Psoas muscle (tissue), 8 donors: ENCODE results near the gene TNIP2. TPM values are rescaled to one million over a fixed set of nuclear protein-coding genes. Genes with fewer than 3 reads are reported as not detected.

Experiments used
- ATAC-seq, 4 donors: fragments of 200-7000 bp; cut with Tn5 transposase; one replicate each; pipeline ENCODE4 v1.9.1; 2020; ENCODE audit warnings: moderate library complexity in 3 of 4, mild to moderate bottlenecking in 2 of 4
- DNase-seq, 2 donors: peaks; one replicate each; pipeline ENCODE4 v3.0.0-alpha.2; 2020
- H3K27ac ChIP-seq: fragments of 200-600 bp; one replicate; pipeline ENCODE4 v1.8.0; 2022
- H3K27me3 ChIP-seq, 3 donors: fragments of 200-600 bp in 1 of 3; one replicate each; pipeline versions ENCODE4 v1.6.1 to v1.8.0; 2013 to 2022; ENCODE audit warnings: low read length in 2 of 3, mild to moderate bottlenecking in 2 of 3, moderate library complexity in 1 of 3; ENCODE audit not compliant: insufficient read depth in 3 of 3
- H3K36me3 ChIP-seq, 2 donors: fragments of 200-600 bp in 1 of 2; one replicate each; pipeline versions ENCODE4 v1.6.1 to v1.8.0; 2013 to 2022; ENCODE audit warnings: low read depth in 1 of 2, mild to moderate bottlenecking in 1 of 2, moderate library complexity in 1 of 2; ENCODE audit not compliant: insufficient read depth in 1 of 2
- H3K4me1 ChIP-seq: fragments of 200-600 bp; one replicate; pipeline ENCODE4 v1.8.0; 2022
- H3K4me3 ChIP-seq: fragments of 200-600 bp; one replicate; pipeline ENCODE4 v1.8.0; 2022; ENCODE audit warnings: mild to moderate bottlenecking
- H3K9me3 ChIP-seq: fragments of 200-600 bp; one replicate; pipeline ENCODE4 v1.8.0; 2022
- CTCF ChIP-seq: fragments of 200-600 bp; IDR thresholded peaks from one replicate; pipeline ENCODE4 v1.8.0; 2022; ENCODE audit warnings: antibody characterized with exemption
- WGBS, 3 donors: extraction: QIAGEN DNeasy Blood & Tissue Kit; methylation state at CpG; one replicate each; pipeline versions ENCODE4 v1.1.6 to v1.1.7; 2013; 5-methylcytosine and 5-hydroxymethylcytosine counted together
- intact Hi-C, 2 donors: fragments of 100-400 bp; cut with DNase I; formaldehyde crosslinking; loops; one replicate each; pipeline versions ENCODE4 v1.11.0 to v1.14.2; 2022
- polyA plus RNA-seq, 3 donors: library from polyadenylated mRNA; stranded (reverse); fragments of 200-250 nt; gene quantifications; one replicate each; pipeline ENCODE4 v1.2.3, GENCODE V29; 2013
- total RNA-seq, 4 donors: library from RNA; stranded (reverse); fragmentation: NEBNext Ultra II Directional in 2 of 4; extraction: Animal tissue kit (Norgen Biotek cat#: 25700) in 2 of 4; gene quantifications; one replicate each; pipeline versions ENCODE4 v1.2.1 to v1.2.4, GENCODE V29; 2021 to 2023
- donor health status: healthy with polysubstance abuse.
- donor health status: DM: no; HTN: no; CAD: no; lungs with moderate emphysema.
- donor health status: Bipolar disorder and iron deficiency.
- donor health status: healthy.
- donor health status: DM: yes; HTN: yes; CAD: no.
- donor health status: DM: no; HTN: no; CAD: no.
- donor health status: DM: no; HTN: no; CAD: no.
- donor health status: DM: yes; HTN: yes; CAD: no.

Gene TNIP2
- total and polyA plus RNA-seq, 7 donors, result 16.3 to 66.2 (median 44.6) TPM

GRCh38 chr4:2795893-2796848 is 40.0 kb upstream of the TNIP2 start:
- no peak for ATAC-seq
- peak; percentile 17 to 57 for DNase-seq
- WGBS, 3 donors, result 72 to 82% (median 77%) methylated on average over 27 of the region's 27 CpGs
- H3K9me3 ChIP-seq, result no peaks in the 10 kb centered on the region
- H3K4me1 ChIP-seq, result peaks cover 31% of the 10 kb centered on the region
- H3K27ac ChIP-seq, result peak overlapping the region; percentile 5
- no peaks in the 10 kb centered on the region for H3K36me3 ChIP-seq
- no peaks in the 10 kb centered on the region for H3K27me3 ChIP-seq
- no peak for TF ChIP-seq CTCF
- no peak overlapping the region for H3K4me3 ChIP-seq
- intact Hi-C loops, result no loop called here

DNA sequence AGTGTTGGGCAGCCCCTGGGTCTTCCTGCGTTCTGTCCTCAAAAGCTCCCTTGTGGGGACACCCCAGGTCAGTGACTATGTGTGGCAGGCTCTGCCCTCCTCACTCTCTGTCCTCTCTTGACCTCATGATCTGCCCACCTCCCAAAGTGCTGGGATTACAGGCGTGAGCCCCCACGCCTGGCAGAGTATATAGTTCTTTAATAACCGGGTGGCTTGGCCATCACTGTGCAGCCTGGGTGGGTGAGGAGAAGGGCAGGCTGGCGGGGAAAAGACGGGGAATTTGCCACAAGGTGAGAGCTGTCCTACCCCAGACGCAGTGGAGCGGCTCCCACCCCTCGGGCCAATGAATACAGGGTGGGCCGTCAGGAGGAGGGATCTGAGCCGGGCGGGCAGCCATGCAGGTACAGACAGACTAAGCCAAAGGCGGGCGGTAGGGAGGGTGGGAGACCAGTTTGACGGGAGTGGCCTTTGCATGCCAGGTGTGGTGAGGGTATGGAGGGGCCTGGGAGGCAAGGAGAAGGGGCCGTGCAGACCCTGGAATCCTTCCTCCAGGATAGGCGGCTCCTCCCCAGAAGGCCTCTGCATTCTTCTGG is 39.3 kb upstream of the TNIP2 start:
- peak overlapping the region; percentile 11 for H3K4me3 ChIP-seq
- intact Hi-C loops, result no loop called here
- H3K36me3 ChIP-seq, result no peaks in the 10 kb centered on the region
- DNase-seq (peak; percentile 11 to 51), ATAC-seq (no peak)
- 82 to 94% (median 90%) methylated on average over 16 to 17 of the region's 17 CpGs for WGBS, 3 donors
- H3K4me1 ChIP-seq, result peaks cover 25% of the 10 kb centered on the region
- no peaks in the 10 kb centered on the region for H3K27me3 ChIP-seq
- no peak for TF ChIP-seq CTCF
- H3K27ac ChIP-seq, result no peak overlapping the region
- H3K9me3 ChIP-seq, result no peaks in the 10 kb centered on the region

DNA sequence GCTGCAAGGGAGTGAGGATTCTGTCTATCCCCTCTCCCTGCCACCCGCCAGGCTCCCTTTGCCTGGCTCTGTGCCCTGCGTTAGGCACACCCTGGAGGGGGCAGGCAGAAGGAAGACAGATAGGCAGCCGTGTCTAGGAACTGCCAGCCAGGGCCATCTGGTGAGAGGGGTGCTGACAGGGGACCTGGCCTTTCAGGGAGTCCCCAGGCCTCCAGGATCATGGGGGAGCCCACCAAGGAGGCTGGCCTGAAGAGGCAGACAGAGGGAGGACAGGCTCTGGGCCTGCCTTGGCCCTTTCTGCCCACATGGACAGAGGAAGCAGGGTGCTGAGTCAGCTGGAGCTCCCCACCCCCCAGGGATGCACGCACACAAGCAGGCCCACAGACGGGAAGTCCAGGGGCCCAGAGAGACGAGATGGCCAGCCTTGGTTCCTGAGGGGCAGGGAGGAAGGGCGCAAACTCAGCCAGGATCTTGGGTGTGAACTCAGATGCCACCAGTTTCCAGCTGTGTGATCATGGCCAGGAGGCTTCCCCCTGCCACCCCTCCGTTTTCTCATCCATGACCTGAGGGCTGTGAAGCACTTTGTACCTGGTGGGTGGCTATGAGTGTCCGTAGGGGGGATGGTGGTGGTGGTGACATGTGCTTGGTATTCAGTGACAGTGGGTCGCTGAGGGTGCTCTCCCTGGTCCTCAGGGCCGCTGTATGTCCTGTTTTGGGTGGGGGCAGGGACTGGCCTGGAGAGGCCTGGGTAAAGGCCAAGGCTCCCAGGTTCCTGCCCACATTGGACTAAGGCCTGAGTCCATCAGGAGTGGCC is 38.6 kb upstream of the TNIP2 start:
- Histone ChIP-seq H3K9me3 (no peaks in the 10 kb centered on the region), H3K4me1 (peaks cover 25% of the 10 kb centered on the region), H3K27ac (peak overlapping the region; percentile 36), H3K36me3 (no peaks in the 10 kb centered on the region), H3K4me3 (peak overlapping the region; percentile 70), H3K27me3 (no peaks in the 10 kb centered on the region)
- TF ChIP-seq CTCF, result no peak
- WGBS, 3 donors, result 62 to 64% (median 64%) methylated on average over 11 of the region's 11 CpGs
- DNase-seq (peak; percentile 67 to 77), ATAC-seq (peak in 1 of 4 donors; percentile 18)
- intact Hi-C loops, result no loop called here

DNA sequence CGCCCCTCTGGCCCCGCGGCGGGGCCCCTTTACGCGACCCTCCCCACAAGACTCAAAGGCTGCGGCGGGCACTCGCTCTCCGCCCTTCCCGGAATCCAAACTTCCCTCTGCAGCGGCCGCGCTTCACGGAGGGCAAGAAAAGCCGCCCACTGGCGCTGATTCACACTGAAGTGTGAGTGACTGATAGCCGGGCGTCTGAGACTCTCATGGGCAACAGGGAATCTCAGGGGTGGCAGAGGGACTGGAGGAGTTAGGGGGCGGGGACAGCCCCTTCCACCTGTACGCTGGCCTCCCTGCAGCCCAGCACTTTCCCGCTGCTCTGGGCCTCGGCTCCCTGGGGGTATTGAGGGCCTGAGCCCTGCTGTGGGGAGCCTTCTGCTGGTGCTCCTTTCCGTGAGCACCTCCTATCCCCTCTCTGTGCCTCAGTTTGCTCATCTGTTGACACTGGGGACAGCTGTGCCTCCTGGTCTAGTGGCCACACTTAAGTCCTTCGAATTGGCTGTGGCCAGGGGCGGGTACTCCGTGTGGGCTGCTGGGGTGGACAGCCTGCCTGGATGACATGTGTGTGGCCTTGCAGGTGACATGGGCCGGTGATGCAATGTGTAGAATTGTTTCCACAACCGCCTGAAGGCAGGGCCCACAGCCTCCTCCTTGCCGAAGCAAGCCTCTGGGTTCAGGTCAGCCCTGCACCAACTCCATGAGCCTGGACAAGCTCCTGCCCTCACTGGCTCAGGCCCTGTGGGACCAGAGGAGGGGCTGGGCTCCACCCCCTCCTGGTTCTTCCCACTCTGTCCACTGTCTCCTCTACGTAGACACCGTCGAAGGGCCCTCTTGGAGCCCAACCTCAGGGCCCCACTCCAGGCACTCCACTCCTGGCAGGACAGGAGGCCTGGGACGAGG is 37.7 kb upstream of the TNIP2 start:
- Histone ChIP-seq H3K9me3 (no peaks in the 10 kb centered on the region), H3K27ac (peak overlapping the region; percentile 36), H3K36me3 (no peaks in the 10 kb centered on the region), H3K4me3 (peak overlapping the region; percentile 70), H3K4me1 (peaks cover 24% of the 10 kb centered on the region), H3K27me3 (no peaks in the 10 kb centered on the region)
- intact Hi-C loops, result no loop called here
- WGBS, 3 donors, result 25 to 33% (median 26%) methylated on average over 33 to 34 of the region's 34 CpGs
- ATAC-seq (peak; percentile 9 to 44 (median 18)), DNase-seq (peak; percentile 58 to 67)
- no peak for TF ChIP-seq CTCF
